ENCODE results near the gene ADCY2. TPM values are rescaled to one million over a fixed set of nuclear protein-coding genes. Genes with fewer than 3 reads are reported as not detected.

Gene ADCY2
- total RNA-seq, 1 experiment from 2014 or later: not detected

- H3K27ac Mint-ChIP-seq (ENCODE audit: low read depth, unreplicated experiment): no peak overlapping the region
- CTCF ChIA-PET: no interaction called here
Observed at GRCh38 chr5:7471710-7472109, 75.8 kb downstream of the ADCY2 start.

DNA sequence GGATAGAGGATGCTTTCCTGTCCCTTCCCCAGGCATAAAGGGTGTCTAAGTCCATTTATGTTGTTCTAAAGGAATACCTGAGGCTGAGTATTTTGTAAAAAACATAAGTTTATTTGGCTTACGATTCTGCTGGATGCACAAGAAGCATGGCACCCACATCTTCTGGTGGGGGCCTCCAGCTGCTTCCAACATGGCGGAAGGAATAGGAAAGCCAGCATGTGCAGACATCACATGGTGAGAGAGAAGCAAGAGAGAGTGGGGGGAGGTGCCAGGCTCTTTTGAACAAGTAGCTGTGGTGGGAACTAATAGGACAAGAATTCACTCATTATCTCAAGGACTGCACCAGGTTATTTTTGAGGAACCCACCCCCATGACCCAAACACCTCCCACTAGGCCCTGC lies 77.2 kb downstream of the ADCY2 start:
- TF ChIP-seq CTCF (IDR thresholded peaks at IDR 0.05; ENCODE audit: unreplicated experiment): no peak
- Mint-ChIP-seq H3K27me3 (ENCODE audit: insufficient read depth, unreplicated experiment) (no peaks in the 10 kb centered on the region), H3K27ac (ENCODE audit: low read depth, unreplicated experiment) (no peak overlapping the region), H3K9me3 (ENCODE audit: unreplicated experiment) (peaks cover 24% of the 10 kb centered on the region), H3K4me3 (ENCODE audit: unreplicated experiment) (no peak overlapping the region), H3K4me1 (ENCODE audit: insufficient read depth, unreplicated experiment) (no peaks in the 10 kb centered on the region), H3K36me3 (ENCODE audit: insufficient read depth, unreplicated experiment) (peaks cover 4% of the 10 kb centered on the region)
- CTCF ChIA-PET: interaction anchor here (0.8 kb wide), 1 partner anchor 208 kb away, joined by 5 read pairs; no protein-coding TSS in a partner anchor
- no peak for DNase-seq (ENCODE audit: unreplicated experiment)
- POLR2A ChIA-PET: interaction anchor here (0.6 kb wide), 1 partner anchor 108 kb away, joined by 3 read pairs; no protein-coding TSS in a partner anchor
- no TSS peak for BruUV-seq (replicated peaks)
- intact Hi-C loops (cut with micrococcal nuclease): no loop called here

More at GRCh38 chr5:7471710-7472109, 75.8 kb downstream of the ADCY2 start:
- no peaks in the 10 kb centered on the region for H3K4me1 Mint-ChIP-seq (ENCODE audit: insufficient read depth, unreplicated experiment)
- H3K27me3 Mint-ChIP-seq (ENCODE audit: insufficient read depth, unreplicated experiment): no peaks in the 10 kb centered on the region
- H3K36me3 Mint-ChIP-seq (ENCODE audit: insufficient read depth, unreplicated experiment): peaks cover 4% of the 10 kb centered on the region
- POLR2A ChIA-PET: interaction anchor here (0.6 kb wide), 2 partner anchors 654 to 883 kb away, joined by 3 to 4 read pairs; no protein-coding TSS in a partner anchor
- no peak for DNase-seq (ENCODE audit: unreplicated experiment)
- no peak overlapping the region for H3K4me3 Mint-ChIP-seq (ENCODE audit: unreplicated experiment)
- BruUV-seq (replicated peaks): no TSS peak
- intact Hi-C loops (cut with micrococcal nuclease): no loop called here
- peaks cover 24% of the 10 kb centered on the region for H3K9me3 Mint-ChIP-seq (ENCODE audit: unreplicated experiment)
- TF ChIP-seq CTCF (IDR thresholded peaks at IDR 0.05; ENCODE audit: unreplicated experiment): no peak

- no peaks in the 10 kb centered on the region for H3K4me1 Mint-ChIP-seq (ENCODE audit: insufficient read depth, unreplicated experiment)
- intact Hi-C loops (cut with micrococcal nuclease): no loop called here
- H3K27me3 Mint-ChIP-seq (ENCODE audit: insufficient read depth, unreplicated experiment): no peaks in the 10 kb centered on the region
- ChIA-PET POLR2A (interaction anchor here (0.6 kb wide), 1 partner anchor 109 kb away, joined by 3 read pairs; no protein-coding TSS in a partner anchor), CTCF (interaction anchor here (0.6 kb wide), 1 partner anchor 226 kb away, joined by 3 read pairs; no protein-coding TSS in a partner anchor)
- DNase-seq (ENCODE audit: unreplicated experiment): no peak
- H3K4me3 Mint-ChIP-seq (ENCODE audit: unreplicated experiment): no peak overlapping the region
- BruUV-seq (replicated peaks): no TSS peak
- peaks cover 24% of the 10 kb centered on the region for H3K9me3 Mint-ChIP-seq (ENCODE audit: unreplicated experiment)
- no peak overlapping the region for H3K27ac Mint-ChIP-seq (ENCODE audit: low read depth, unreplicated experiment)
- no peak for TF ChIP-seq CTCF (IDR thresholded peaks at IDR 0.05; ENCODE audit: unreplicated experiment)
- peaks cover 4% of the 10 kb centered on the region for H3K36me3 Mint-ChIP-seq (ENCODE audit: insufficient read depth, unreplicated experiment)
Observed at GRCh38 chr5:7473668-7474215, 77.8 kb downstream of the ADCY2 start.

- intact Hi-C loops (cut with micrococcal nuclease): no loop called here
- Mint-ChIP-seq H3K27me3 (ENCODE audit: insufficient read depth, unreplicated experiment) (no peaks in the 10 kb centered on the region), H3K9me3 (ENCODE audit: unreplicated experiment) (peaks cover 28% of the 10 kb centered on the region), H3K4me1 (ENCODE audit: insufficient read depth, unreplicated experiment) (no peaks in the 10 kb centered on the region), H3K4me3 (ENCODE audit: unreplicated experiment) (no peak overlapping the region), H3K27ac (ENCODE audit: low read depth, unreplicated experiment) (no peak overlapping the region), H3K36me3 (ENCODE audit: insufficient read depth, unreplicated experiment) (peaks cover 4% of the 10 kb centered on the region)
- CTCF ChIA-PET: no interaction called here
- POLR2A ChIA-PET: no interaction called here
- no peak for TF ChIP-seq CTCF (IDR thresholded peaks at IDR 0.05; ENCODE audit: unreplicated experiment)
- DNase-seq (ENCODE audit: unreplicated experiment): no peak
- no TSS peak for BruUV-seq (replicated peaks)
Observed at GRCh38 chr5:7474821-7475403, 79.0 kb downstream of the ADCY2 start.

Measured in MCF 10A (cell line).